ENCODE data around the gene EYA2.
"Not testable (repeated sequence)": the region's sequence is repeated elsewhere in the genome, so short reads cannot be mapped to it uniquely, and the experiment has no call there.

Gene EYA2

GRCh38 chr20:46951840-46952497, 57.3 kb downstream of the EYA2 start:
- no peak for DNase-seq (ENCODE audit: low read depth in 2 of 2, low spot score in 1 of 2)

- DNase-seq (ENCODE audit: low read depth in 2 of 2, low spot score in 1 of 2): no peak
Measured at GRCh38 chr20:46953596-46953995, 59.0 kb downstream of the EYA2 start.

- no peak for DNase-seq (ENCODE audit: low read depth in 2 of 2, low spot score in 1 of 2)
Measured at GRCh38 chr20:46954490-46955038, 59.9 kb downstream of the EYA2 start.

GRCh38 chr20:46955601-46956556, 61.2 kb downstream of the EYA2 start:
- DNase-seq (ENCODE audit: low read depth in 2 of 2, low spot score in 1 of 2): no peak

GRCh38 chr20:46959081-46959692, 64.5 kb downstream of the EYA2 start:
- no peak for DNase-seq (ENCODE audit: low read depth in 2 of 2, low spot score in 1 of 2)

GRCh38 chr20:46959821-46960220, 65.2 kb downstream of the EYA2 start:
- DNase-seq (ENCODE audit: low read depth in 2 of 2, low spot score in 1 of 2): no peak

GRCh38 chr20:46960536-46960935, 65.9 kb downstream of the EYA2 start:
- no peak for DNase-seq (ENCODE audit: low read depth in 2 of 2, low spot score in 1 of 2)

- DNase-seq (ENCODE audit: low read depth in 2 of 2, low spot score in 1 of 2): not testable (repeated sequence)
Measured at GRCh38 chr20:46961968-46962367, 67.3 kb downstream of the EYA2 start.

- no peak for DNase-seq (ENCODE audit: low read depth in 2 of 2, low spot score in 1 of 2)
Measured at GRCh38 chr20:46962452-46963195, 68.0 kb downstream of the EYA2 start.

- DNase-seq (ENCODE audit: low read depth in 2 of 2, low spot score in 1 of 2): no peak
Measured at GRCh38 chr20:46963196-46963529, 68.5 kb downstream of the EYA2 start.

- no peak for DNase-seq (ENCODE audit: low read depth in 2 of 2, low spot score in 1 of 2)
Measured at GRCh38 chr20:46963758-46964617, 69.3 kb downstream of the EYA2 start.

GRCh38 chr20:46964618-46965455, 70.2 kb downstream of the EYA2 start:
- no peak for DNase-seq (ENCODE audit: low read depth in 2 of 2, low spot score in 1 of 2)

- DNase-seq (ENCODE audit: low read depth in 2 of 2, low spot score in 1 of 2): no peak
Measured at GRCh38 chr20:46965477-46965876, 70.8 kb downstream of the EYA2 start.

GRCh38 chr20:46967646-46968045, 73.0 kb downstream of the EYA2 start:
- no peak for DNase-seq (ENCODE audit: low read depth in 2 of 2, low spot score in 1 of 2)

- DNase-seq (ENCODE audit: low read depth in 2 of 2, low spot score in 1 of 2): no peak
Measured at GRCh38 chr20:46970937-46971630, 76.4 kb downstream of the EYA2 start.

GRCh38 chr20:46973766-46974165, 79.1 kb downstream of the EYA2 start:
- no peak for DNase-seq (ENCODE audit: low read depth in 2 of 2, low spot score in 1 of 2)

GRCh38 chr20:46974669-46975434, 80.2 kb downstream of the EYA2 start:
- no peak for DNase-seq (ENCODE audit: low read depth in 2 of 2, low spot score in 1 of 2)

- DNase-seq (ENCODE audit: low read depth in 2 of 2, low spot score in 1 of 2): no peak
Measured at GRCh38 chr20:46975976-46976375, 81.3 kb downstream of the EYA2 start.

Measured in stimulated activated CD8-positive, alpha-beta memory T cell treated with anti-CD3 and anti-CD28 coated beads, Interleukin-4, amount 100 ng/mL, for 1 hour (primary cell).